ENCODE data around the gene SYNCRIP. TPM values are rescaled to one million over a fixed set of nuclear protein-coding genes. Genes with fewer than 3 reads are reported as not detected.
"Not testable (repeated sequence)": the region's sequence is repeated elsewhere in the genome, so short reads cannot be mapped to it uniquely, and the experiment has no call there.

SYNCRIP gene
- total and polyA plus RNA-seq, 2 donors (not counting 1 experiment from before 2014, with no cell fraction given) = 7.9 to 88.5 TPM

DNA sequence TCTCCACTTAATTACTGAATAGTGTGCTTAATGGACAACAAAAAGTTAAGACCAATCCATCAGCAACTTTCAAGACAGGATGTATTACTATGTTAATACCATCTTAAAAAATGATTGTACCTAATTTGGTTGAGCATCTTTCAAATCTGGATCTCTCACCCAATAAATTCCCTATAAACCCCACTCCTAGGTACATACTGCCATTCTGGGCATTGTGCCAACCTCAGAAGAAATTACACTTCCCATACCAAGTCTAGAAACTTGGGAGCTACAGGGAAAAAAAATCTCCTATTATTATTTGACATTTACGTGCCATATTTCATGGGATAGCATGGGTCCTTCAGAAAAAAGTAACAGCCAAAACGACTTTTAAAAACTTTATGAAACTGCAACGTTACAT lies 5.1 kb downstream of the SYNCRIP start:
- no CpG with 5 or more reads among the region's 3 CpGs for WGBS (ENCODE audit: insufficient coverage)
- peaks cover 15 to 22% of the 10 kb centered on the region in 2 donors for H3K4me1 ChIP-seq (ENCODE audit: control insufficient read depth in 2 of 2, insufficient read depth in 2 of 2, low read length in 2 of 2)
- peaks cover 96% of the 10 kb centered on the region for H3K79me2 ChIP-seq (ENCODE audit: control insufficient read depth, insufficient read depth, low read length)
- no peaks in the 10 kb centered on the region for H3K9me3 ChIP-seq (ENCODE audit: control extremely low read depth in 1 of 3, control insufficient read depth in 2 of 3, insufficient read depth in 1 of 3, low read length in 2 of 3)
- Mint-ChIP-seq H3K4me3 (no peak overlapping the region), H3K27ac (no peak overlapping the region), H3K4me1 (peaks cover 41% of the 10 kb centered on the region), H3K27me3 (no peaks in the 10 kb centered on the region), H3K9me3 (ENCODE audit: insufficient read depth) (no peaks in the 10 kb centered on the region)
- intact Hi-C loops (cut with micrococcal nuclease) = no loop called here
- no peak overlapping the region for H2AFZ ChIP-seq (ENCODE audit: insufficient read depth, low read depth, low read length, poor library complexity, severe bottlenecking)
- no peak for TF ChIP-seq EZH2 (IDR thresholded peaks at IDR 0.05; ENCODE audit: borderline replicate concordance, insufficient read depth, low read depth, low read length, poor library complexity, severe bottlenecking)
- TF ChIP-seq, protein P1, sequence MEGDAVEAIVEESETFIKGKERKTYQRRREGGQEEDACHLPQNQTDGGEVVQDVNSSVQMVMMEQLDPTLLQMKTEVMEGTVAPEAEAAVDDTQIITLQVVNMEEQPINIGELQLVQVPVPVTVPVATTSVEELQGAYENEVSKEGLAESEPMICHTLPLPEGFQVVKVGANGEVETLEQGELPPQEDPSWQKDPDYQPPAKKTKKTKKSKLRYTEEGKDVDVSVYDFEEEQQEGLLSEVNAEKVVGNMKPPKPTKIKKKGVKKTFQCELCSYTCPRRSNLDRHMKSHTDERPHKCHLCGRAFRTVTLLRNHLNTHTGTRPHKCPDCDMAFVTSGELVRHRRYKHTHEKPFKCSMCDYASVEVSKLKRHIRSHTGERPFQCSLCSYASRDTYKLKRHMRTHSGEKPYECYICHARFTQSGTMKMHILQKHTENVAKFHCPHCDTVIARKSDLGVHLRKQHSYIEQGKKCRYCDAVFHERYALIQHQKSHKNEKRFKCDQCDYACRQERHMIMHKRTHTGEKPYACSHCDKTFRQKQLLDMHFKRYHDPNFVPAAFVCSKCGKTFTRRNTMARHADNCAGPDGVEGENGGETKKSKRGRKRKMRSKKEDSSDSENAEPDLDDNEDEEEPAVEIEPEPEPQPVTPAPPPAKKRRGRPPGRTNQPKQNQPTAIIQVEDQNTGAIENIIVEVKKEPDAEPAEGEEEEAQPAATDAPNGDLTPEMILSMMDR (IDR thresholded peaks at IDR 0.05) = no peak
- CTCF ChIA-PET = interaction anchor here (1.2 kb wide), 1 partner anchor 29 kb away, joined by 3 read pairs; no protein-coding TSS in a partner anchor
- no peak overlapping the region for H3K4me3 ChIP-seq (ENCODE audit: control extremely low read depth in 1 of 5, extremely low read depth in 1 of 5, insufficient read depth in 1 of 5, low read depth in 2 of 5, low read length in 4 of 5)
- no peak for ATAC-seq (ENCODE audit: low read depth)
- DNase-seq = no peak
- peak overlapping the region in 1 of 2 donors; percentile 2 for H3K27ac ChIP-seq (ENCODE audit: low read length in 2 of 2)
- no peak overlapping the region for H3K9ac ChIP-seq (ENCODE audit: low read length)
- H3K36me3 ChIP-seq (replicated peaks in 1 of 2; ENCODE audit: control extremely low read depth in 1 of 2, control insufficient read depth in 1 of 2, extremely low read depth in 1 of 2, insufficient read depth in 2 of 2, low read length in 1 of 2) = peaks cover 3 to 64% of the 10 kb centered on the region in 2 experiments
- peaks cover 45% of the 10 kb centered on the region for H4K20me1 ChIP-seq (ENCODE audit: control insufficient read depth, insufficient read depth, low read length, poor library complexity, severe bottlenecking)
- H3K4me2 ChIP-seq (replicated peaks; ENCODE audit: low read depth, low read length, poor library complexity, severe bottlenecking) = no peak overlapping the region
- H3K27me3 ChIP-seq (replicated peaks in 1 of 4; ENCODE audit: control extremely low read depth in 1 of 4, control insufficient read depth in 3 of 4, insufficient read depth in 4 of 4, low read length in 3 of 4) = no peaks in the 10 kb centered on the region
- POLR2A ChIA-PET = no interaction called here

DNA sequence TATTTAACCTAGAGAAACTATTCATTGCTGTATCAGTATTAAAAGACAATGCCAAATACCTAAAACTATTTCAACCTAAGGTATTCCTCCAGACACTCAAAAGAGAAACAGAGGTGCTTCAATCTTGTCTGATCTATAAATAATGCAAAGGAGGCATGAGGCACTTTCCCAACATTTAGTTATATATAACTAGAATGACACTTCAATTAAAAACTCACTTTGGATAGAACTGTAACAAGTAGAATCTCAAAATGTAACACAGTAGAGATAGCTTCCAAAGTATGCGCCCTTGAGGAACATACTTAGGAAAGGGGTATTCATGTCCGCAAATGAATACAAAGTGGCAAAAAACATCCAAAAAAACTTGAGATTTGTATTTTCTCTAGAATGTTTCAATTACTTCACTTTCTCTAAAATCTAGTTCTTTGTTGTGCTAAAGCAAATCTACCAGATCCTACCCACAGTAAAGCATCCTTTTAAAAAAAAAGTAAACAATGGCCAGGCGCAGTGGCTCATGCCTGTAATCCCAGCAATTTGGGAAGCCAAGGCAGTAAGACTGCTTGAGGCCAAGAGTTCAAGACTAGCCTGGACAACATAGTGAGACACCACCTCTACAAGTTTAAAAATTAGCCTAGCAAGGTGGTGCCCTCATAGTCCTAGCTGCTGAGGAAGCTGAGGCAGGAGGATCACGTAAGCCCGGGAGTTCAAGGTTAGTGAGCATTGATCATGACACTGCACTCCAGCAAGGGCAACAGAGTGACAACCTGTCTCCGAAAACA lies 10.3 kb downstream of the SYNCRIP start:
- peaks cover 5 to 77% of the 10 kb centered on the region in 2 experiments for H3K36me3 ChIP-seq (replicated peaks in 1 of 2; ENCODE audit: control extremely low read depth in 1 of 2, control insufficient read depth in 1 of 2, extremely low read depth in 1 of 2, insufficient read depth in 2 of 2, low read length in 1 of 2)
- H3K79me2 ChIP-seq (ENCODE audit: control insufficient read depth, insufficient read depth, low read length) = peaks cover 94% of the 10 kb centered on the region
- no peak for TF ChIP-seq EZH2 (IDR thresholded peaks at IDR 0.05; ENCODE audit: borderline replicate concordance, insufficient read depth, low read depth, low read length, poor library complexity, severe bottlenecking)
- TF ChIP-seq, protein P1 (IDR thresholded peaks at IDR 0.05) = no peak
- DNase-seq (no peak), ATAC-seq (ENCODE audit: low read depth) (no peak)
- H2AFZ ChIP-seq (ENCODE audit: insufficient read depth, low read depth, low read length, poor library complexity, severe bottlenecking) = no peak overlapping the region
- H3K9ac ChIP-seq (ENCODE audit: low read length) = no peak overlapping the region
- H3K4me1 Mint-ChIP-seq = peaks cover 24% of the 10 kb centered on the region
- no peaks in the 10 kb centered on the region for H3K27me3 ChIP-seq (replicated peaks in 1 of 4; ENCODE audit: control extremely low read depth in 1 of 4, control insufficient read depth in 3 of 4, insufficient read depth in 4 of 4, low read length in 3 of 4)
- no peaks in the 10 kb centered on the region for H3K4me1 ChIP-seq (ENCODE audit: control insufficient read depth in 2 of 2, insufficient read depth in 2 of 2, low read length in 2 of 2)
- intact Hi-C loops (cut with micrococcal nuclease) = no loop called here
- no peak overlapping the region for H3K4me3 ChIP-seq (ENCODE audit: control extremely low read depth in 1 of 5, extremely low read depth in 1 of 5, insufficient read depth in 1 of 5, low read depth in 2 of 5, low read length in 4 of 5)
- no peak overlapping the region for H3K27ac ChIP-seq (ENCODE audit: low read length in 2 of 2)
- no peaks in the 10 kb centered on the region for H3K9me3 Mint-ChIP-seq (ENCODE audit: insufficient read depth)
- CTCF ChIA-PET = interaction anchor here (1.1 kb wide), 1 partner anchor 43 kb away, joined by 3 read pairs; no protein-coding TSS in a partner anchor
- 100% methylated on average over 4 of the region's 6 CpGs for WGBS (ENCODE audit: insufficient coverage)
- no peak overlapping the region for H3K27ac Mint-ChIP-seq
- H3K4me3 Mint-ChIP-seq = no peak overlapping the region
- no peak overlapping the region for H3K4me2 ChIP-seq (replicated peaks; ENCODE audit: low read depth, low read length, poor library complexity, severe bottlenecking)
- POLR2A ChIA-PET = no interaction called here
- H3K9me3 ChIP-seq (ENCODE audit: control extremely low read depth in 1 of 3, control insufficient read depth in 2 of 3, insufficient read depth in 1 of 3, low read length in 2 of 3) = no peaks in the 10 kb centered on the region
- H3K27me3 Mint-ChIP-seq = no peaks in the 10 kb centered on the region
- H4K20me1 ChIP-seq (ENCODE audit: control insufficient read depth, insufficient read depth, low read length, poor library complexity, severe bottlenecking) = peaks cover 66% of the 10 kb centered on the region

DNA sequence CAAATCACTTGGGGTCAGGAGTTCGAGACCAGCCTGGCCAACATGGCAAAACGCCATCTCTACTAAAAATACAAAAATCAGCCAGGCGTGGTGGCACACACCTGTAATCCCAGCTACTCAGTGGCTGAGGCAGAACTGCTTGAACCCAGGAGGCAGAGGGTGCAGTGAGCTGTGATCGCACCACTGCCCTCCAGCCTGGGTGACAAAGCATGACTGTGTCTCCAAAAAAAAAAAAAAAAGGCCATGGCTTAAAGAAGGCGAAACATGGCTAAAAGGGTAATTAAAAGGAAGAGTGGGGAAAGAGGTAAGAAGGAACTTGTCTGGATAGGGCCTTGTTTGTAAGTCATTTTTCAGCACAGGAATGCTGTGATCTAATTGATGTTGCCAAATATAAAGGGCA lies 11.6 kb downstream of the SYNCRIP start:
- H3K27me3 ChIP-seq (replicated peaks in 1 of 4; ENCODE audit: control extremely low read depth in 1 of 4, control insufficient read depth in 3 of 4, insufficient read depth in 4 of 4, low read length in 3 of 4); intact Hi-C loops (cut with micrococcal nuclease); H3K4me3 ChIP-seq (ENCODE audit: control extremely low read depth in 1 of 5, extremely low read depth in 1 of 5, insufficient read depth in 1 of 5, low read depth in 2 of 5, low read length in 4 of 5); H3K9ac ChIP-seq (ENCODE audit: low read length); ATAC-seq (ENCODE audit: low read depth); H3K27ac ChIP-seq (ENCODE audit: low read length in 2 of 2); H3K4me2 ChIP-seq (replicated peaks; ENCODE audit: low read depth, low read length, poor library complexity, severe bottlenecking); H3K4me3 Mint-ChIP-seq; POLR2A ChIA-PET; DNase-seq; H3K9me3 Mint-ChIP-seq (ENCODE audit: insufficient read depth); H3K27me3 Mint-ChIP-seq; H3K4me1 ChIP-seq (ENCODE audit: control insufficient read depth in 2 of 2, insufficient read depth in 2 of 2, low read length in 2 of 2); H2AFZ ChIP-seq (ENCODE audit: insufficient read depth, low read depth, low read length, poor library complexity, severe bottlenecking); H3K9me3 ChIP-seq (ENCODE audit: control extremely low read depth in 1 of 3, control insufficient read depth in 2 of 3, insufficient read depth in 1 of 3, low read length in 2 of 3): not testable (repeated sequence)
- WGBS (ENCODE audit: insufficient coverage) = 87% methylated on average over 5 of the region's 5 CpGs
- CTCF ChIA-PET = interaction anchor here (0.6 to 1.1 kb wide), 3 partner anchors 44 to 310 kb away, joined by 3 read pairs; no protein-coding TSS in a partner anchor
- H4K20me1 ChIP-seq (ENCODE audit: control insufficient read depth, insufficient read depth, low read length, poor library complexity, severe bottlenecking) = peaks cover 75% of the 10 kb centered on the region
- Mint-ChIP-seq H3K27ac (peak overlapping the region; percentile 38), H3K4me1 (peaks cover 22% of the 10 kb centered on the region)
- peaks cover 5 to 76% of the 10 kb centered on the region in 2 experiments for H3K36me3 ChIP-seq (replicated peaks in 1 of 2; ENCODE audit: control extremely low read depth in 1 of 2, control insufficient read depth in 1 of 2, extremely low read depth in 1 of 2, insufficient read depth in 2 of 2, low read length in 1 of 2)
- H3K79me2 ChIP-seq (ENCODE audit: control insufficient read depth, insufficient read depth, low read length) = peaks cover 93% of the 10 kb centered on the region

Measured in B cell (primary cell).